Upper lobe of left lung (tissue), 4 donors: ENCODE results near the gene DYRK1A.

Experiments used
- POLR2AphosphoS5 ChIP-seq, 2 donors: sonication (generic); formaldehyde crosslinking; IDR thresholded peaks; one replicate each; pipeline ENCODE4 v1.5.1; 2017; ENCODE audit warnings: antibody characterized with exemption in 2 of 2
- TF ChIP-seq, protein P1 (sequence below), 6 experiments: fragments of 450-650 bp in 4 of 6; fragments of 200-600 bp in 2 of 6; sonication (generic) in 2 of 6; IDR thresholded peaks; one replicate each; pipeline ENCODE4 v1.5.1; 2016 to 2019; ENCODE audit warnings: antibody characterized with exemption in 6 of 6

DNA sequence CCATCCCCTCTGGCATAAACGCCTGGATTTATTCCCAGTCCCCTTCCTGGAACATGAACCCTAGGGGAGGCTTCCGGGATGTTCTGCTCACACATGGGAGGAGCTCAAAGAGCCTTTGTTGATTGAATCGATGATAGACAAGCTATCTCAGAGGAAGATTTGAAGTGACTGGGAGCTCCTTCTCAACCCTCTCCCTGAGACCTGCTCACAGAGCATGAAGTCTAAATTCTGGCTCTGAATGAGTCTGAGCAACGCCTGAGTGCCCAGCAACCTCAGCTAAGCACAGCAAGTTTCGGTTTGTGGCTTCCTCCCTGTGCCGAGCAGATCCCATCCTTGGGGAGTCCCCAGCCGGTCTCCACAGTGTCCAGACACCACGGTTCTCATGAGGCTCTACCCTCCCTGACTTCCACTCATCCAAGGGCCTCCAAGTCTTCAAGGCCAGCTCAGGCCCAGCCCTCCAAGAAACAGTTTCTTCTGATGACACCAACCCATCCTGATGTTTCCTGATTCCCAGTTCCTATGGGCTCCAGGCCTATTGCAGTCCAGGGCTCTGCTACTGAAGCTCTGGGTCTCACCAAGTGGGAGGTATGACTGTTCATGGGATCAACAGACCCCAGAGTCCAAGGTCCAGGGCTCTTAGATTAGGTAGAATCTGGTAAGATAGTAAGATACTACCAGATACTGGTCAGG is 190.8 kb downstream of the DYRK1A start:
- TF ChIP-seq, protein P1, sequence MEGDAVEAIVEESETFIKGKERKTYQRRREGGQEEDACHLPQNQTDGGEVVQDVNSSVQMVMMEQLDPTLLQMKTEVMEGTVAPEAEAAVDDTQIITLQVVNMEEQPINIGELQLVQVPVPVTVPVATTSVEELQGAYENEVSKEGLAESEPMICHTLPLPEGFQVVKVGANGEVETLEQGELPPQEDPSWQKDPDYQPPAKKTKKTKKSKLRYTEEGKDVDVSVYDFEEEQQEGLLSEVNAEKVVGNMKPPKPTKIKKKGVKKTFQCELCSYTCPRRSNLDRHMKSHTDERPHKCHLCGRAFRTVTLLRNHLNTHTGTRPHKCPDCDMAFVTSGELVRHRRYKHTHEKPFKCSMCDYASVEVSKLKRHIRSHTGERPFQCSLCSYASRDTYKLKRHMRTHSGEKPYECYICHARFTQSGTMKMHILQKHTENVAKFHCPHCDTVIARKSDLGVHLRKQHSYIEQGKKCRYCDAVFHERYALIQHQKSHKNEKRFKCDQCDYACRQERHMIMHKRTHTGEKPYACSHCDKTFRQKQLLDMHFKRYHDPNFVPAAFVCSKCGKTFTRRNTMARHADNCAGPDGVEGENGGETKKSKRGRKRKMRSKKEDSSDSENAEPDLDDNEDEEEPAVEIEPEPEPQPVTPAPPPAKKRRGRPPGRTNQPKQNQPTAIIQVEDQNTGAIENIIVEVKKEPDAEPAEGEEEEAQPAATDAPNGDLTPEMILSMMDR (IDR thresholded peaks at IDR 0.05): no peak
- TF ChIP-seq POLR2AphosphoS5 (IDR thresholded peaks at IDR 0.05): no peak
